ENCODE results near the gene SPDYE3. TPM values are rescaled to one million over a fixed set of nuclear protein-coding genes. Genes with fewer than 3 reads are reported as not detected.
A peak's percentile ranks its signal among the peaks of the same experiment; 100 is the strongest.
"Not testable (repeated sequence)": the region's sequence is repeated elsewhere in the genome, so short reads cannot be mapped to it uniquely, and the experiment has no call there.

SPDYE3 gene
- total and polyA plus RNA-seq, 2 of the 4 experiments (the other 2 are of a cell fraction): not detected

DNA sequence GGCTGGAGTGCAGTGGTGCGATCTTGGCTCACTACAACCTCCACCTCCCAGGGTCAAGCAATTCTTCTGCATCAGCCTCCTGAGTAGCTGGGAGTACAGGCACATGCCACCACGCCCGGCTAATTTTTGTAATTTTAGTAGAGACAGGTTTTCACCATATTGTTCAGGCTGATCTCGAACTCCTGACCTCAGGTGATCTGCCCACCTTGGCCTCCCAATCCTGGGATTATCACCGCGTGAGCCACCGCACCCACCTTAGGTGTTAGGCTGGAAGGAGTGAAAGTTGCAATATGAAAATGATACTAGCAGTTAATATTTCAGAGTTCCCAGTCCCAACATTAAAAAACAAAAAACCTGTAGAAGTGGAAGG lies 58.5 kb downstream of the SPDYE3 start:
- H4K5ac ChIP-seq (ENCODE audit: low read depth, low read length); H2BK20ac ChIP-seq (ENCODE audit: low read depth, low read length); H2BK15ac ChIP-seq (ENCODE audit: low read depth, low read length); H4K8ac ChIP-seq (ENCODE audit: low read depth in 2 of 2, low read length in 2 of 2); H3K18ac ChIP-seq (ENCODE audit: low read depth, low read length); POLR2A ChIA-PET (ENCODE audit: unreplicated experiment); H4K20me1 ChIP-seq (ENCODE audit: insufficient read depth, low read length); DNase-seq; H3K9me3 ChIP-seq (ENCODE audit: control insufficient read depth, insufficient read depth, low read length); H3K14ac ChIP-seq (replicated peaks; ENCODE audit: low read depth, low read length); H3K9me1 ChIP-seq (ENCODE audit: insufficient read depth, low read length); H3K27ac ChIP-seq (ENCODE audit: insufficient read depth, low read length); H2BK5ac ChIP-seq (ENCODE audit: low read depth, low read length, poor library complexity, severe bottlenecking); ATAC-seq (ENCODE audit: low read depth); H3K4me3 ChIP-seq (ENCODE audit: insufficient read depth, low read depth, low read length); H3K79me1 ChIP-seq (ENCODE audit: low read depth in 1 of 2, low read length in 2 of 2); in situ Hi-C loops (cut with MboI; ENCODE audit: low sequenced_read_pairs); H3K4me2 ChIP-seq (ENCODE audit: low read depth, low read length); H2BK120ac ChIP-seq (ENCODE audit: low read depth, low read length); H2AK5ac ChIP-seq (ENCODE audit: low read depth, low read length); H4K91ac ChIP-seq (ENCODE audit: insufficient read depth, low read depth, low read length); H3K9ac ChIP-seq (ENCODE audit: low read depth, low read length); H2AFZ ChIP-seq (replicated peaks; ENCODE audit: low read length, poor library complexity); H3K4ac ChIP-seq (ENCODE audit: low read depth, low read length); H3K23ac ChIP-seq (ENCODE audit: low read depth, low read length); H3K4me1 ChIP-seq (ENCODE audit: control insufficient read depth, insufficient read depth, low read length); H3K56ac ChIP-seq (ENCODE audit: extremely low read depth, insufficient read depth, low read length); BruUV-seq (replicated peaks); H3K27me3 ChIP-seq (ENCODE audit: control insufficient read depth, insufficient read depth, low read length); dilution Hi-C loops (cut with HindIII; ENCODE audit: low sequenced_read_pairs, unreplicated experiment); intact Hi-C loops (cut with micrococcal nuclease): not testable (repeated sequence)
- peak overlapping the region; percentile 37 for H2AK9ac ChIP-seq (replicated peaks; ENCODE audit: low read depth, low read length, poor library complexity)
- CTCF ChIA-PET: interaction anchor here (0.7 kb wide), 1 partner anchor 41 kb away, joined by 4 read pairs; no protein-coding TSS in a partner anchor
- H3K36me3 ChIP-seq (ENCODE audit: control insufficient read depth, insufficient read depth, low read length): peaks cover 17% of the 10 kb centered on the region
- WGBS, 2 experiments (ENCODE audit: extremely low coverage in 2 of 2, insufficient read length in 1 of 2): no CpG with 5 or more reads among the region's 7 CpGs
